A673 (cell line): ENCODE results near the gene CAMK1D. TPM values are rescaled to one million over a fixed set of nuclear protein-coding genes. Genes with fewer than 3 reads are reported as not detected.
"Not testable (repeated sequence)": the region's sequence is repeated elsewhere in the genome, so short reads cannot be mapped to it uniquely, and the experiment has no call there.

ENCODE experiments used
- BruUV-seq: library from RNA; stranded (reverse); fragments of 400-500 nt; replicated peaks from 2 replicates; lab custom pipeline; 2021; lab: Mats Ljungman, UMichigan
- CTCF ChIA-PET: fragments of 300-600 bp; sonication (Branson Sonifier 250); formaldehyde crosslinking; loops from one replicate; lab custom pipeline; 2022; ENCODE audit warnings: antibody characterized with exemption; lab: Charles Lee
- POLR2A ChIA-PET: fragments of 300-600 bp; sonication (Branson Sonifier 250); formaldehyde crosslinking; loops from one replicate; lab custom pipeline; 2022; ENCODE audit warnings: antibody characterized with exemption; ENCODE audit not compliant: low non-redundant PET; lab: Charles Lee
- DNase-seq: peaks from one replicate; pipeline ENCODE4 v3.0.0-alpha.2; 2015; ENCODE audit warnings: low spot score
- H3K27ac ChIP-seq: fragments of 200-600 bp; sonication (generic); 2 replicates; pipeline ENCODE4 v1.5.1; 2016; ENCODE audit warnings: mixed run types, low read depth, mild to moderate bottlenecking, mixed read lengths, antibody characterized with exemption, low read length; ENCODE audit not compliant: poor library complexity, severe bottlenecking
- H3K27me3 ChIP-seq: fragments of 200-600 bp; sonication (generic); replicated peaks from 2 replicates; pipeline ENCODE4 v1.6.1; 2017; ENCODE audit warnings: mixed run types, low read depth, mild to moderate bottlenecking, mixed read lengths, antibody characterized with exemption, low read length; ENCODE audit not compliant: insufficient read depth, poor library complexity
- H3K36me3 ChIP-seq: fragments of 200-600 bp; sonication (generic); 2 replicates; pipeline ENCODE4 v1.6.1; 2016; ENCODE audit warnings: mixed run types, mild to moderate bottlenecking, mixed read lengths, antibody characterized with exemption, low read length; ENCODE audit not compliant: insufficient read depth, poor library complexity, severe bottlenecking
- H3K4me1 ChIP-seq: fragments of 200-600 bp; sonication (generic); 2 replicates; pipeline ENCODE4 v1.6.1; 2017; ENCODE audit warnings: mixed run types, mild to moderate bottlenecking, mixed read lengths, antibody characterized with exemption, low read length; ENCODE audit not compliant: insufficient read depth, poor library complexity, severe bottlenecking
- H3K4me3 ChIP-seq: fragments of 200-600 bp; sonication (generic); 2 replicates; pipeline ENCODE4 v1.5.1; 2016; ENCODE audit warnings: low read depth, mixed run types, mild to moderate bottlenecking, mixed read lengths, low read length; ENCODE audit not compliant: poor library complexity, severe bottlenecking
- H3K9me3 ChIP-seq: fragments of 200-600 bp; sonication (generic); 2 replicates; pipeline ENCODE4 v1.6.1; 2016; ENCODE audit warnings: mixed run types, low read depth, mild to moderate bottlenecking, mixed read lengths, antibody characterized with exemption, low read length; ENCODE audit not compliant: poor library complexity, severe bottlenecking
- CTCF ChIP-seq: fragments of 300-800, 200-600 bp; sonication (generic); conservative IDR thresholded peaks from 2 replicates; pipeline ENCODE4 v1.5.1; 2017; ENCODE audit warnings: low read depth, mild to moderate bottlenecking, antibody characterized with exemption, low read length, moderate library complexity, mixed read lengths
- EZH2 ChIP-seq: fragments of 200-600 bp; sonication (generic); IDR thresholded peaks from 2 replicates; pipeline ENCODE4 v1.6.1; 2017; ENCODE audit warnings: borderline replicate concordance, low read depth, mild to moderate bottlenecking, mixed read lengths, antibody characterized with exemption, low read length; ENCODE audit not compliant: poor library complexity, severe bottlenecking
- intact Hi-C: fragments of 100-400 bp; cut with micrococcal nuclease; formaldehyde crosslinking; loops from one replicate; pipeline ENCODE4 v1.10.0; 2022; ENCODE audit not compliant: unreplicated experiment
- total RNA-seq: library from RNA; stranded (reverse); gene quantifications from 2 replicates; pipeline ENCODE4 v1.2.3, GENCODE V29; 2021

CAMK1D gene
- total RNA-seq, 1 experiment from 2014 or later, result 23.7 TPM

DNA sequence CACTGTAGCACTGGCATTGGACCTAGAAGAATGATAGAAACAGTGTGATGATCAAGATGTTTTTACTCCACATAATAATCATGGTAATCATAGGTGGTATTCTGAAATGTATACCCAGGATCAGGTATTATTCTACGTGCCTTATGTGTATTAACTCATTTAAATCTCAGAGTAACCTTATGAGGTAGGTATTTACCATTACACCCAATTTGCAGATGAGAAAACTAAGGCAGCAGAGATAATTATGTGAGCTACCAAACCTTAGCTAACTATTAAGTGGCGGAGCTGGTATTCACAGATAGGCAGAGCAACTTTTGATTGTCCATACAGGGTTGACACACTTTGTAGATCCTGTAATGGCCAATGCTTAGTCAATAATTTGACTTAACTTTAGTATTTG is 2.5 kb downstream of the CAMK1D start:
- intact Hi-C loops, result loop anchor here (10.0 kb wide), 1 partner anchor 183 kb away; no protein-coding TSS in a partner anchor

GRCh38 chr10:12353399-12354242 is 4.3 kb downstream of the CAMK1D start:
- TF ChIP-seq EZH2 (no peak), CTCF (no peak)
- POLR2A ChIA-PET, result interaction anchor here (0.6 kb wide), 1 partner anchor 86 kb away, joined by 14 read pairs; no protein-coding TSS in a partner anchor
- H3K4me3 ChIP-seq, result no peak overlapping the region
- TSS peak; percentile 5 for BruUV-seq
- H3K27ac ChIP-seq, result no peak overlapping the region
- no peaks in the 10 kb centered on the region for H3K36me3 ChIP-seq
- intact Hi-C loops, result loop anchor here (10.0 kb wide), 1 partner anchor 181 kb away; no protein-coding TSS in a partner anchor
- no peak for DNase-seq
- peaks cover 16% of the 10 kb centered on the region for H3K4me1 ChIP-seq
- H3K27me3 ChIP-seq, result no peaks in the 10 kb centered on the region
- CTCF ChIA-PET, result no interaction called here
- no peaks in the 10 kb centered on the region for H3K9me3 ChIP-seq

More for the DNA sequence above, 2.5 kb downstream of the CAMK1D start:
- H3K4me1 ChIP-seq, result peaks cover 19% of the 10 kb centered on the region
- no peaks in the 10 kb centered on the region for H3K27me3 ChIP-seq
- H3K27ac ChIP-seq, result no peak overlapping the region
- no peak overlapping the region for H3K4me3 ChIP-seq
- ChIA-PET POLR2A (no interaction called here), CTCF (interaction anchor here (1.4 kb wide), 1 partner anchor 360 kb away, joined by 3 read pairs; no protein-coding TSS in a partner anchor)
- H3K9me3 ChIP-seq, result no peaks in the 10 kb centered on the region
- TF ChIP-seq CTCF (no peak), EZH2 (no peak)
- no peak for DNase-seq
- no TSS peak for BruUV-seq
- H3K36me3 ChIP-seq, result no peaks in the 10 kb centered on the region

- H3K4me3 ChIP-seq, H3K27ac ChIP-seq, DNase-seq, BruUV-seq, H3K36me3 ChIP-seq, H3K27me3 ChIP-seq, POLR2A ChIA-PET, H3K9me3 ChIP-seq: not testable (repeated sequence)
- intact Hi-C loops, result loop anchor here (10.0 kb wide), 1 partner anchor 180 kb away; no protein-coding TSS in a partner anchor
- H3K4me1 ChIP-seq, result peaks cover 26% of the 10 kb centered on the region
- CTCF ChIA-PET, result interaction anchor here (0.6 to 0.7 kb wide), 3 partner anchors 10 to 23 kb away, joined by 3 to 5 read pairs (median 5); no protein-coding TSS in a partner anchor
These were observed 5.3 kb downstream of the CAMK1D start for GRCh38 chr10:12354696-12355095.
